B cell (primary cell): ENCODE results near the gene WNT3A. TPM values are rescaled to one million over a fixed set of nuclear protein-coding genes. Genes with fewer than 3 reads are reported as not detected.

Source experiments
- ATAC-seq: fragments of 200-7000 bp; cut with Tn5 transposase; one replicate; pipeline ENCODE4 v1.10.0; 2021; ENCODE audit warnings: low read depth, mild to moderate bottlenecking, moderate number of reproducible peaks, moderate library complexity
- CTCF ChIA-PET: fragments of 350-600 bp; sonication (Branson Sonifier 250); formaldehyde crosslinking; loops from one replicate; lab custom pipeline; 2021; ENCODE audit warnings: antibody characterized with exemption, inconsistent platforms; lab: Charles Lee
- POLR2A ChIA-PET: fragments of 350-600 bp; sonication (Branson Sonifier 250); formaldehyde crosslinking; loops from one replicate; lab custom pipeline; 2021; ENCODE audit warnings: antibody characterized with exemption; lab: Charles Lee
- DNase-seq: peaks from one replicate; pipeline ENCODE4 v3.0.0; 2013
- H2AFZ ChIP-seq: 2 replicates; pipeline ENCODE4 v1.6.1; 2012; ENCODE audit warnings: mild to moderate bottlenecking, low read depth, low read length; ENCODE audit not compliant: insufficient read depth, poor library complexity, severe bottlenecking
- H3K27ac ChIP-seq, 2 donors: 1 replicate in 1 of 2; 2 replicates in 1 of 2; pipeline ENCODE4 v1.5.1; 2012 to 2013; ENCODE audit warnings: low read length in 2 of 2, mild to moderate bottlenecking in 2 of 2, moderate library complexity in 1 of 2
- H3K27me3 ChIP-seq, 4 experiments: fragments of 200-600 bp in 1 of 4; sonication (generic) in 1 of 4; replicated peaks in 1 of 4; 1 replicate in 2 of 4; 2 replicates in 2 of 4; pipeline versions ENCODE4 v1.6.1 to v1.7.0; 2013 to 2016; ENCODE audit warnings: low read length in 3 of 4, mild to moderate bottlenecking in 2 of 4, mixed read lengths in 1 of 4, moderate library complexity in 1 of 4; ENCODE audit not compliant: insufficient read depth in 4 of 4, control insufficient read depth in 3 of 4; ENCODE audit errors: control extremely low read depth in 1 of 4
- H3K36me3 ChIP-seq, 2 experiments: replicated peaks in 1 of 2; 1 replicate in 1 of 2; 2 replicates in 1 of 2; pipeline versions ENCODE4 v1.6.1 to v1.7.1; 2013; ENCODE audit warnings: low read length in 1 of 2; ENCODE audit not compliant: insufficient read depth in 2 of 2, control insufficient read depth in 1 of 2; ENCODE audit errors: control extremely low read depth in 1 of 2, extremely low read depth in 1 of 2
- H3K4me1 ChIP-seq, 2 donors: fragments of 200-600 bp in 1 of 2; sonication (generic) in 1 of 2; 1 replicate in 1 of 2; 2 replicates in 1 of 2; pipeline versions ENCODE4 v1.5.1 to v1.6.1; 2013 to 2017; ENCODE audit warnings: low read length in 2 of 2; ENCODE audit not compliant: control insufficient read depth in 2 of 2, insufficient read depth in 2 of 2
- H3K4me2 ChIP-seq: replicated peaks from 2 replicates; pipeline ENCODE3; 2012; ENCODE audit warnings: mild to moderate bottlenecking, low read depth, low read length; ENCODE audit not compliant: poor library complexity, severe bottlenecking
- H3K4me3 ChIP-seq, 5 experiments: fragments of 200-600 bp in 1 of 5; sonication (generic) in 1 of 5; 1 replicate in 3 of 5; 2 replicates in 2 of 5; pipeline versions ENCODE4 v1.5.1 to v1.7.0; 2011 to 2016; ENCODE audit warnings: low read length in 4 of 5, mild to moderate bottlenecking in 4 of 5, low read depth in 2 of 5, control low read depth in 1 of 5, moderate library complexity in 1 of 5; ENCODE audit not compliant: insufficient read depth in 1 of 5; ENCODE audit errors: control extremely low read depth in 1 of 5, extremely low read depth in 1 of 5
- H3K79me2 ChIP-seq: fragments of 200-600 bp; sonication (generic); one replicate; pipeline ENCODE4 v1.6.0; 2016; ENCODE audit warnings: low read length; ENCODE audit not compliant: control insufficient read depth, insufficient read depth
- H3K9ac ChIP-seq: fragments of 200-600 bp; sonication (generic); 2 replicates; pipeline ENCODE4 v1.6.1; 2017; ENCODE audit warnings: mild to moderate bottlenecking, low read length, moderate library complexity
- H3K9me3 ChIP-seq, 3 donors: one replicate each; pipeline versions ENCODE4 v1.6.1 to v1.7.1; 2013; ENCODE audit warnings: low read length in 2 of 3; ENCODE audit not compliant: control insufficient read depth in 2 of 3, insufficient read depth in 1 of 3; ENCODE audit errors: control extremely low read depth in 1 of 3
- H4K20me1 ChIP-seq: 2 replicates; pipeline ENCODE4 v1.6.0; 2012; ENCODE audit warnings: mild to moderate bottlenecking, low read length; ENCODE audit not compliant: insufficient read depth, control insufficient read depth, poor library complexity, severe bottlenecking
- H3K27ac Mint-ChIP-seq: one replicate; pipeline ENCODE4 v1.8.0; 2021; ENCODE audit warnings: mixed read lengths
- H3K27me3 Mint-ChIP-seq: one replicate; pipeline ENCODE4 v1.8.0; 2021; ENCODE audit warnings: mixed read lengths
- H3K4me1 Mint-ChIP-seq: one replicate; pipeline ENCODE4 v1.8.0; 2021; ENCODE audit warnings: mixed read lengths
- H3K4me3 Mint-ChIP-seq: one replicate; pipeline ENCODE4 v1.8.0; 2021; ENCODE audit warnings: mixed read lengths
- H3K9me3 Mint-ChIP-seq: one replicate; pipeline ENCODE4 v1.8.0; 2022; ENCODE audit warnings: mixed read lengths; ENCODE audit not compliant: insufficient read depth
- CTCF ChIP-seq: fragments of 200-600 bp; IDR thresholded peaks from one replicate; pipeline ENCODE4 v1.8.0; 2022; ENCODE audit warnings: antibody characterized with exemption, mild to moderate bottlenecking
- EZH2 ChIP-seq: IDR thresholded peaks from 2 replicates; pipeline ENCODE4 v1.6.1; 2012; ENCODE audit warnings: borderline replicate concordance, low read depth, mild to moderate bottlenecking, moderate library complexity, low read length; ENCODE audit not compliant: insufficient read depth, poor library complexity, severe bottlenecking
- WGBS: methylation state at CpG from one replicate; pipeline ENCODE4 v1.1.5; 2013; ENCODE audit warnings: missing lambda C conversion rate; ENCODE audit not compliant: insufficient coverage; 5-methylcytosine and 5-hydroxymethylcytosine counted together
- intact Hi-C: fragments of 100-400 bp; cut with micrococcal nuclease; formaldehyde crosslinking; loops from one replicate; pipeline ENCODE4 v1.10.0; 2022
- polyA plus RNA-seq: library from polyadenylated mRNA; depleted of rRNA; stranded (reverse); fragments of >200 nt; gene quantifications from 2 replicates; pipeline ENCODE4 v1.2.3, GENCODE V29; 2012
- total RNA-seq, 2 donors: library from RNA; stranded (reverse); fragments of 120-200 nt in 1 of 2; gene quantifications; 1 replicate in 1 of 2; 2 replicates in 1 of 2; pipeline versions ENCODE4 v1.2.3 to v1.2.4, GENCODE V29; 2013 to 2022

Gene WNT3A
- total and polyA plus RNA-seq, 2 donors (not counting 1 experiment from before 2014, with no cell fraction given), result 0.03 TPM; not detected in 1

GRCh38 chr1:228004856-228005462 lies 1.8 kb upstream of the WNT3A start:
- no peak overlapping the region for H2AFZ ChIP-seq
- H3K4me3 ChIP-seq, result no peak overlapping the region
- Mint-ChIP-seq H3K4me1 (peaks cover 27% of the 10 kb centered on the region), H3K4me3 (peak overlapping the region; percentile 41), H3K9me3 (no peaks in the 10 kb centered on the region), H3K27me3 (peaks cover 50% of the 10 kb centered on the region), H3K27ac (no peak overlapping the region)
- H3K9me3 ChIP-seq, result peaks cover 0 to 19% (median 0%) of the 10 kb centered on the region in 3 donors
- peaks cover 31 to 36% of the 10 kb centered on the region in 2 donors for H3K4me1 ChIP-seq
- no peaks in the 10 kb centered on the region for H4K20me1 ChIP-seq
- intact Hi-C loops, result no loop called here
- TF ChIP-seq EZH2, result no peak
- no peak for TF ChIP-seq CTCF
- peaks cover 0 to 56% (median 24%) of the 10 kb centered on the region in 4 experiments for H3K27me3 ChIP-seq
- H3K4me2 ChIP-seq, result peak overlapping the region; percentile 28
- no peak overlapping the region for H3K9ac ChIP-seq
- ChIA-PET CTCF (no interaction called here), POLR2A (no interaction called here)
- ATAC-seq (no peak), DNase-seq (no peak)
- H3K27ac ChIP-seq, result no peak overlapping the region
- 14% methylated on average over 4 of the region's 19 CpGs for WGBS
- H3K79me2 ChIP-seq, result no peaks in the 10 kb centered on the region
- H3K36me3 ChIP-seq, result no peaks in the 10 kb centered on the region

- WGBS, result 2% methylated on average over 13 of the region's 13 CpGs
- peaks cover 0 to 59% (median 23%) of the 10 kb centered on the region in 4 experiments for H3K27me3 ChIP-seq
- peaks cover 0 to 23% (median 0%) of the 10 kb centered on the region in 3 donors for H3K9me3 ChIP-seq
- ChIA-PET POLR2A (no interaction called here), CTCF (no interaction called here)
- no peak for DNase-seq
- H3K27ac ChIP-seq, result no peak overlapping the region
- no peaks in the 10 kb centered on the region for H3K79me2 ChIP-seq
- no peak overlapping the region for H3K9ac ChIP-seq
- peaks cover 37 to 42% of the 10 kb centered on the region in 2 donors for H3K4me1 ChIP-seq
- Mint-ChIP-seq H3K4me3 (no peak overlapping the region), H3K27me3 (peaks cover 54% of the 10 kb centered on the region), H3K9me3 (no peaks in the 10 kb centered on the region), H3K27ac (no peak overlapping the region), H3K4me1 (peaks cover 33% of the 10 kb centered on the region)
- H3K4me3 ChIP-seq, result no peak overlapping the region
- H2AFZ ChIP-seq, result no peak overlapping the region
- no peak for ATAC-seq
- intact Hi-C loops, result no loop called here
- no peaks in the 10 kb centered on the region for H3K36me3 ChIP-seq
- no peak for TF ChIP-seq EZH2
- no peak for TF ChIP-seq CTCF
- H3K4me2 ChIP-seq, result no peak overlapping the region
- no peaks in the 10 kb centered on the region for H4K20me1 ChIP-seq
These were observed 1.2 kb upstream of the WNT3A start for GRCh38 chr1:228005511-228006033.
